GM21447 (cell line): Measurements from ENCODE around the gene PDS5B.
"Not testable (repeated sequence)": the region's sequence is repeated elsewhere in the genome, so short reads cannot be mapped to it uniquely, and the experiment has no call there.

Source experiments
- ATAC-seq: cut with Tn5 transposase; IDR thresholded peaks from one replicate; pipeline ENCODE4 v1.9.1; 2021; ENCODE audit not compliant: unreplicated experiment

The PDS5B gene

GRCh38 chr13:32722340-32722739, 136.1 kb downstream of the PDS5B start:
- ATAC-seq = no peak

- no peak for ATAC-seq
Measured at GRCh38 chr13:32723987-32724386, 137.7 kb downstream of the PDS5B start.

GRCh38 chr13:32726374-32727037, 140.3 kb downstream of the PDS5B start:
- no peak for ATAC-seq

GRCh38 chr13:32728327-32728726, 142.1 kb downstream of the PDS5B start:
- no peak for ATAC-seq

GRCh38 chr13:32729097-32729496, 142.8 kb downstream of the PDS5B start:
- not testable (repeated sequence) for ATAC-seq

GRCh38 chr13:32731074-32731473, 144.8 kb downstream of the PDS5B start:
- no peak for ATAC-seq

- no peak for ATAC-seq
Measured at GRCh38 chr13:32731576-32731975, 145.3 kb downstream of the PDS5B start.

GRCh38 chr13:32733690-32734089, 147.4 kb downstream of the PDS5B start:
- no peak for ATAC-seq

GRCh38 chr13:32734511-32734910, 148.3 kb downstream of the PDS5B start:
- ATAC-seq = no peak

- no peak for ATAC-seq
Measured at GRCh38 chr13:32735859-32736258, 149.6 kb downstream of the PDS5B start.

GRCh38 chr13:32736648-32737047, 150.4 kb downstream of the PDS5B start:
- no peak for ATAC-seq

- peak; percentile 76 for ATAC-seq
Measured at GRCh38 chr13:32737111-32737571, 150.9 kb downstream of the PDS5B start.

GRCh38 chr13:32737679-32738078, 151.4 kb downstream of the PDS5B start:
- ATAC-seq = peak; percentile 64

- ATAC-seq = no peak
Measured at GRCh38 chr13:32745509-32745908, 159.3 kb downstream of the PDS5B start.

- no peak for ATAC-seq
Measured at GRCh38 chr13:32746474-32746873, 160.2 kb downstream of the PDS5B start.

GRCh38 chr13:32748305-32748704, 162.1 kb downstream of the PDS5B start:
- no peak for ATAC-seq

GRCh38 chr13:32751340-32751739, 165.1 kb downstream of the PDS5B start:
- ATAC-seq = no peak

GRCh38 chr13:32752311-32752710, 166.1 kb downstream of the PDS5B start:
- no peak for ATAC-seq

GRCh38 chr13:32752997-32753606, 166.8 kb downstream of the PDS5B start:
- ATAC-seq = no peak

GRCh38 chr13:32754179-32754578, 167.9 kb downstream of the PDS5B start:
- no peak for ATAC-seq

GRCh38 chr13:32759152-32759551, 172.9 kb downstream of the PDS5B start:
- no peak for ATAC-seq

- ATAC-seq = no peak
Measured at GRCh38 chr13:32761472-32761871, 175.2 kb downstream of the PDS5B start.

GRCh38 chr13:32779119-32779518, 192.9 kb downstream of the PDS5B start:
- no peak for ATAC-seq
